ENCODE results near the gene FAM222B. TPM values are rescaled to one million over a fixed set of nuclear protein-coding genes. Genes with fewer than 3 reads are reported as not detected.
"Not testable (repeated sequence)": the region's sequence is repeated elsewhere in the genome, so short reads cannot be mapped to it uniquely, and the experiment has no call there.

FAM222B gene
- total RNA-seq: 19.1 TPM

- DNase-seq (ENCODE audit: low read depth in 2 of 3, low spot score in 2 of 3): peak; percentile 67 to 94 (median 88)
Observed at GRCh38 chr17:28842282-28843012, at the start of gene FAM222B. FAM222B (minus strand) TSS chr17:28842790; CDS start chr17:28766667, 76,123 bp downstream.

GRCh38 chr17:28892024-28892423 is 49.4 kb upstream of the FAM222B start:
- no peak for DNase-seq (ENCODE audit: low read depth in 2 of 3, low spot score in 2 of 3)

- no peak for DNase-seq (ENCODE audit: low read depth in 2 of 3, low spot score in 2 of 3)
Observed at GRCh38 chr17:28891201-28891600, 48.6 kb upstream of the FAM222B start.

- no peak for DNase-seq (ENCODE audit: low read depth in 2 of 3, low spot score in 2 of 3)
Observed at GRCh38 chr17:28889996-28890395, 47.4 kb upstream of the FAM222B start.

GRCh38 chr17:28888832-28889231 is 46.2 kb upstream of the FAM222B start:
- no peak for DNase-seq (ENCODE audit: low read depth in 2 of 3, low spot score in 2 of 3)

GRCh38 chr17:28887871-28888471 is 45.4 kb upstream of the FAM222B start:
- DNase-seq (ENCODE audit: low read depth in 2 of 3, low spot score in 2 of 3): no peak

DNA sequence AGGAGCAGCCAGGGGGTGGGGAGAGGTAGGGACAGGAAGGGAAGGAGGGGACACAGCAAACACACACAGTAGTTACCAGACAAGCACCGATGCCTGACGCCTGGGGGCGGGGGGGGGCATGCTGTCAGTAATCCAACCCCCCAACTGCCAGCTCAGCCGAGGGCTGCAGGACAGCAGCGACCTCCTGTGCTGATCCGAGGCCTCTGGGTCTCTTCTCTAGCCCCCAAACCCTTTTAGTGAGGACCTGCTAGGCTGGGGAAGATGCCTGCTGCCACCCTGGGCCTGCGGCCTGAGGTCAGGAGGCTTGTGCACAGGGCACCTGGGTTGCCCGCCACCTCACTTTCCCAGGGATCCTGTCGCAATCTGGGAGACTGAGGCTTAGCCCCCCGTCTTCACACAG is 43.4 kb upstream of the FAM222B start:
- no peak for DNase-seq (ENCODE audit: low read depth in 2 of 3, low spot score in 2 of 3)

GRCh38 chr17:28885363-28885762 is 42.8 kb upstream of the FAM222B start:
- no peak for DNase-seq (ENCODE audit: low read depth in 2 of 3, low spot score in 2 of 3)

GRCh38 chr17:28883967-28884702 is 41.5 kb upstream of the FAM222B start:
- no peak for DNase-seq (ENCODE audit: low read depth in 2 of 3, low spot score in 2 of 3)

DNA sequence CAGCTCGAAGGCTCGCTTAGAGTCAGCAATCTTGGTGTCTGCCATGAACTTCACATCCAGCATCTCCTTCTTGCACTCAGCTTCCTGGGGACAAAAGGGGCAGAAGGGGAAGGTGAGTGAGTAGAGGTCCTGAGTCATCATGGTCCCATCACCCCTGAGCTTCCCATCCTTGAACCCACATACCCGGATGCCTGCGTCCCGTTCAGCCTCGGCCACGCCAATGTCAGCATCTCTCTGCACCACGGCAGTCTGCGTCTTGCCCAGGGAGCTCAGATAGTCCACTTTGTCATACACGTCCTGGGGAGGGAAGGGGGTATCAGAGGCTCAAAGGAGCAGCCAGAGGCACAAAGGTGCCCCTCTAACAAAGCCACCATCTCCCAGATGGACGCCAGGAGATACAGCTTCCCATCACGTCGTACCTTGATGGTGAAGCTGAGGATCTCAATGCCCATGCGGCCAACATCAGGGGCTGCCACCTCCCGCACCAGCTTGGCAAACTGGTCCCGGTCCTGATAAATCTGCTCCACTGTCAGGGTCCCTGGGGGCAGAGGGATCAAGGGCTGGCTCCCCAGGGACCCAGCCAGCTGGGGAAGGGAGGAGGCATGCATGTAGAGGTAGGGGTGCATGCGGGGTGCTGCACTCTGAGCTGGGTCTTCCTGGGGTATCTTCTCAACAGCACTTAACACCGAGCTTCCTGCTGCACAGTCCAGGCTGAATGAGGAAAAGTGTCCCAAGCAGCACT is 39.7 kb upstream of the FAM222B start:
- DNase-seq (ENCODE audit: low read depth in 2 of 3, low spot score in 2 of 3): no peak

- no peak for DNase-seq (ENCODE audit: low read depth in 2 of 3, low spot score in 2 of 3)
Observed at GRCh38 chr17:28881533-28882056, 39.0 kb upstream of the FAM222B start.

DNA sequence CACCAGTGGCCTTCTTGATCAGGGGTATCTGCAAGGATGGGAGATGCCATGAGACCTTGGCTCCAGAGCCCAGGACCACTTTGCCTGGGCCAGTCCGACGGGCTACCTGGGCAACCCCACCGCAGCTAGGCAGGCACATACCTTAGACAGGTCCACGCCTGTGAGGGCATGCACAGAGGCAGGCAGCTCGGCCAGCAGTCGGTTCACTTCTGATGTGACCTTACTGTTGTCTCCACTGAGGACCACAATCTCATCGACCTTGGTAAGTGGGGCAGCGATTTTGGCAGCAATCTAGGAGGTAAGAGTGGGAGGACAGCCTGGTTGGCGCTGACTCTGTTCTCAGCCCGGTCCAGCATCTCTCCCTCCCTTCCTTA is 38.0 kb upstream of the FAM222B start:
- no peak for DNase-seq (ENCODE audit: low read depth in 2 of 3, low spot score in 2 of 3)

GRCh38 chr17:28879886-28880571 is 37.4 kb upstream of the FAM222B start:
- no peak for DNase-seq (ENCODE audit: low read depth in 2 of 3, low spot score in 2 of 3)

DNA sequence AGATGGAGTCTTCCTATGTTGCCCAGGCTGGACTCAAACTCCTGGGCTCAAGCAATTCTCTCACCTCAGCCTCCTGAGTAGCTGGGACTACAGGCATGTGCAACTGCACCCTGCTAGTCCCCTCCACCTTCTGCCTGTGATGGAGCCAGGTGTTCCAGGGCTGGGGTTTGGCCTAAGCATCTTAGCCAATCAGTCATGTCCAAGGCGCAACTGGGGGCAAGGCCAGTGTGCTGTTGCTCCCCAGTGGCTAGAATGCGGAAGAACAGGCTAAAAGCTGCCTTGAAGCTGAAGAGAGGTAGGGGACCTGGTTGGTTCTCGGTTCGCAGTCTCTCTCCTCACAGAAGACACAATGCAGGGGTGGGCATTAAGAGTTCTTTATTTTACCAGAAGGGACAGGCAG is 36.4 kb upstream of the FAM222B start:
- DNase-seq (ENCODE audit: low read depth in 2 of 3, low spot score in 2 of 3): peak in 1 of 3 donors; percentile 28

- no peak for DNase-seq (ENCODE audit: low read depth in 2 of 3, low spot score in 2 of 3)
Observed at GRCh38 chr17:28878158-28878910, 35.7 kb upstream of the FAM222B start.

- DNase-seq (ENCODE audit: low read depth in 2 of 3, low spot score in 2 of 3): not testable (repeated sequence)
Observed at GRCh38 chr17:28877150-28877711, 34.6 kb upstream of the FAM222B start.

DNA sequence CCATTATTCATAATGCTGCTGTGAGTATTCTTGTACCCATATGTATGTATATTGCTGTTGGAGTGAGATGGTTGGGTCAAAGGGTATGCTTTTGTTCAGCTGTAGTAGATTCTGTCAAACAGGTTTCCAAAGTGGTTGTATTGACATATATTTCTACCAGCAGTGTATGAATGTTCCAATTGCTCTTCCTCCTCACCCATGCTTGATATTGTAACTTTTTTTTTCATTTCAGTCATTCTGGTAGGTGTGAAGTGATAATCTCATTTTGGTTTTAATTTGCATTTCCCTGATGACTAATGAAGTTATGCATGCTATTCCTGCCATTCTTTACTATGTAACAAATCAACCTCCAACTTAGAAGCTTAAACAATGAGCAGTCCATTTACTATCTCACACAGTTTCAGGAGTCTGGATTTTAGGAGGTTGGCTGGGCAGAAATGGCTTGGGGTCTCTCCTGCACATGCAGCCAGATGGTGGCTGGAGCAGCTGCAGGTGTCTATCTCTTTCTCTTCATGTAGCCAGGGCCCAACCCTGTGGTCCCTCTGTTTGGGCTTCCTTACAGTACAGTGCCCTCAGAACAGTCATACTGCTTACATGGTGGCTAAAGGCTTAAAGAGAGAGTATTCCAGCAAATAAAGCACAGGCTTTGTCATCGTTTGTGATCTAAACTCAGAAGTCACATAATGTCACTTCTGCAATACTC is 33.4 kb upstream of the FAM222B start:
- no peak for DNase-seq (ENCODE audit: low read depth in 2 of 3, low spot score in 2 of 3)

- DNase-seq (ENCODE audit: low read depth in 2 of 3, low spot score in 2 of 3): no peak
Observed at GRCh38 chr17:28874750-28875149, 32.2 kb upstream of the FAM222B start.

DNA sequence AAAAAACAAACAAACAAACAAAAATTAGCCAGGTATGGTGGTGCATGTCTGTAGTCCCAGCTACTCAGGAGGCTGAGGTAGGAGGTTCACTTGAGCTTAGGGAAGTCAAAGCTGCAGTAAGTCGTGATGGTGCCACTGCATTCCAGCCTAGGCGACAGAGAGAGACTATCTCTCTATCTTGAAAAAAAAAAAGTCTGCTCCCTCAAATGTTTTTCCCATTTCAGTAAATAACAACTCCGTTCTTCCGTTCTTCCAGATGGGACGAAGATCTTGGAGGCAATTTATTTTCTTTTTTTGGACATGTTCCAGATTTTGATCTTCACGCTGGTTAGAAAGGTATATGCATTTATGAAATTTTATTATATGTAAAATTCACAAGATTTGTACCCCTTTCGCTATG is 31.2 kb upstream of the FAM222B start:
- DNase-seq (ENCODE audit: low read depth in 2 of 3, low spot score in 2 of 3): no peak
